Measurements from ENCODE around the gene SPECC1.
A peak's percentile ranks its signal among the peaks of the same experiment; 100 is the strongest.
"Not testable (repeated sequence)": the region's sequence is repeated elsewhere in the genome, so short reads cannot be mapped to it uniquely, and the experiment has no call there.

Gene SPECC1

DNA sequence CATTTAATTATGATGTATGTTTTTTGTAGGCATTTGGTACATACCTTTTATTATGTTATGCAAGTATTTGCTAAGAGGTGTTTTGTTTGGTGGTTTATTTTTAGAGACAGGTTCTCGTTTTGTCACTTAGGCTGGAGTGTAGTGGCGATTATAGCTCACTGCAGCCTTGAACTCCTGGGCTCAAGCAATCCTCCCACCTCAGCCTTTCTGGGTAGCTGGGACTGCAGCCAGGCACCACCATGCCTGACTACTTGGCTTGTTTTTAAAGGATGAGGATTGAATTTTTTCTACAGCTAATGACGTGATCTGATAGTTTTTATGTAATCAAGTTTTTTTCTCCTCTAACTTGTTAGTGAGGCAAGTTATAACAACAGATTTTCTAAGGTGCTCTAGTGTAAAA, 199.6 kb downstream of the SPECC1 start:
- DNase-seq (ENCODE audit: low read depth in 2 of 2): no peak

DNA sequence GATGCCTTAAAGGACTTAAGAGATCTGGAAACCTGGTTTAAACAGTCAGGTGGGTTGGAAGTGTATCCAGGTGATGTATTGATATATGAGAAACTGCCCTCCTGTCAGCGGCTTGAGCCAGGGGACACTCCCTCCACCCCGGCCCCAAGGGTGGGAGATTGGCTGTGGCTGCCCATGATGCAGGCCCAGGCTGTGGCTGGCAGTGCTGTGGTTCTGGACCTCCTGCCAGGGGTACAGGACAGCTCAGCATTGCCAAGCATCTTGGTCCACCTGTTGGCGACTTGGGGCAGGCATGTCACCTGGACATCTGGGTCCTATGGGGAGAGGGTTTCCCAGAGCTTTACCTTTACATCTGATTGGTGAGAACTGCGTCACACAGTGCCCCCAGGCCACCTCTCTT, 201.0 kb downstream of the SPECC1 start:
- no peak for DNase-seq (ENCODE audit: low read depth in 2 of 2)

DNA sequence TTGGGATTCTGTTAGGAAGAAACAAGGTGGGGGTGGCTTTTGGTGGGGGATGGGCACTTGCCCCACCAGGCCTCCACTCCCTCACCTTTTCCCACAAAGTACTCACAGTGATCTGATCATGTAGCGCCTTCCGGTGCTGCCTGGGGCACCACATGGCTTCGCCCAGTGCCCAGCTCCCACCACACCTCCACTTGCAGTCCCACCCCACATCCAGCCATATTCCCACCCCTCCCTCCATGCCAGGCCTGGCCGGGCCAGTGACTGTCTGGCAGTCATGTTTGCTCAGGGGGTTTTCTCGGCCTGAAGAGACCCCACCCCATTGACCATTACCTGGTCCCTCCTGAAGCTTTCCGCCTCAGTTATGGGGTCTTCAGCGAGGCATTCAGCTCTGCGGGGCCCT, 201.5 kb downstream of the SPECC1 start:
- no peak for DNase-seq (ENCODE audit: low read depth in 2 of 2)

DNA sequence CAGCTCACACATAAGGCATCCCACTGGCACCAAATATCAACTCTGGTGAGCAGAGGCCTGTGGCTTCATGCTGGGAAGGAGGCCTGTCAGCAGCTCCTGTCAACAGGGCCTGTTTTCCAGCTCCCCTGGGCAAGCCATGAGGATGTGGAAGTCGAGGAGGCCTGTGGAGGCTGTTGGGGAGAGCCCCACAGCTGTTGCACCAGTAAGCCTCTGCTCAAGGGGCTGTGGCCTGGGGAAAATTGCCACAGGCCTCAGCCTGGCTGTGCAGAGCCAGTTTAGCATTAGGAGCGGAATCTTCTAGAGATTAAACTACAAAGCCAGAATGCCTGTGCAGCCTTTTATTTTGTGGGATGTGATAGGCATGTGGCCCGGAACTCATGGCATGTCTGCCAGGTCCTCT, 202.1 kb downstream of the SPECC1 start:
- DNase-seq (ENCODE audit: low read depth in 2 of 2): no peak

DNA sequence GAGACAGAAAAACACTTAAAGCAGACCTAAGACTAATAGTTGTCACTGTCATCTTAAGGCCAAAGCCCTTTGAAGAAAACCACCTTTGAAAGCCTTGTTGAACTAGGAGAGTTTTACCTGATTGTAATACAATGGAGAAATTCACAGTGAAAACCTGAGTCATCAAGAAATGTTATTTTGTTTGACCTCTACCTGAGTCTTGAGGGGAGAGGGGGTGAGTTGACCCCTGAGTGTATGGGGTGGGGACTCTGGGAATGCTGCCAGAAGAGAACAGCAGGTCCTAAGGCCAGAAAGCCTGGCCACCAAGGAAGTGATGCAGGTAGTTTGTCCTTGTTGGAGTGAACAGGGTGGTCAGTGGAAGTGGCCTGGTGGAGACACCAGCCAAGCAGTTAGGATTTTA, 204.3 kb downstream of the SPECC1 start:
- no peak for DNase-seq (ENCODE audit: low read depth in 2 of 2)

DNA sequence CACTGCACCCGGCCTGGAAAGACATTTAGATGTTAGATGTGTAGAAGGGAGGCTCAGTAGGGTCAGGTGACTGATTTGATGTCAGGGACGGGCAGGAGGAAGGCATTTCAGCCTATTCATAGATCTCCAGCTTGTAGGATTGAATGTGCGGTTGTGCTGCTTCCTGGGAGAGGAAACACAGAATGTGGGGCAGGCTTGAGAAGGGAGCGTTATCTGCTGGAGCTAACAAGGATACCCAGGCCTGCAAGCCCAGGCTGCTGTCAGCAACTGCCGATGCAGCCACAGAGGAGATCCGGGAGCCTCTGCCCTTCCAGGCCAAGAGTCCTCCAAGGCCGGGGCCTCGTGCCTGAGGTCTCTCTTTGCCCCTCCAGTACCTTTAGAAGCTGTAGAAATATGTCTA, 205.6 kb downstream of the SPECC1 start:
- no peak for DNase-seq (ENCODE audit: low read depth in 2 of 2)

DNA sequence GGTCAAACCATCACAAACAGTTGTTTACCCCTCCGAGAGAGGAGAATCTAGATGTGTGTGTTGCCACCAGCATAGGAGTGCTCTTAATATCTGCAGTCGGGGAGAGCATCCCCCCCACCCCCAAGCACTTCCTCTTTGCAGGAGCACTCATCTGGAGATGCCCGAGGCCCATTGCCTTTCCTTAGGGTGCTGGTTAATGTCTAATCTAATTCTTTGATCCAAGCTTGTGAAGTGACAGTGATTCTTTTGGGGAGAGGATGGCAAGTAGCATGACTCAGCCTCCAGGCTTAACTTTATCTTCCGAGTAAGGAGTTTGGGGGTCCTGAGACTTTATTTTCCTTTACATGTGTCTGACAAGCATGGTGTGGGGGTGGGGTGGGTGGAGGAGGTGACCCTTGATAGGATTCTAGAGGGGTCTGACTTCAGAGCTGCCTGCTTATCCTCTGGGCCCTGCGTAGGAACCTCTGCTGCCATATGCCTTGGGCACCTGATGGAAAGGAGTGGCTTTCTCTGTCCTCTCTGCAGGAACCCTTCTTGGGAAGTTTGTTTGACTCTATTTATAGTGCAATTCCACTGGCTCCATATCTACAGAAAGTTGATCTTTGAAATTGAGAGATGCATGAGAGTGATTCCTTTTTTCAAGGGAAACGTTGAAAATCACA, 207.1 kb downstream of the SPECC1 start:
- no peak for DNase-seq (ENCODE audit: low read depth in 2 of 2)

DNA sequence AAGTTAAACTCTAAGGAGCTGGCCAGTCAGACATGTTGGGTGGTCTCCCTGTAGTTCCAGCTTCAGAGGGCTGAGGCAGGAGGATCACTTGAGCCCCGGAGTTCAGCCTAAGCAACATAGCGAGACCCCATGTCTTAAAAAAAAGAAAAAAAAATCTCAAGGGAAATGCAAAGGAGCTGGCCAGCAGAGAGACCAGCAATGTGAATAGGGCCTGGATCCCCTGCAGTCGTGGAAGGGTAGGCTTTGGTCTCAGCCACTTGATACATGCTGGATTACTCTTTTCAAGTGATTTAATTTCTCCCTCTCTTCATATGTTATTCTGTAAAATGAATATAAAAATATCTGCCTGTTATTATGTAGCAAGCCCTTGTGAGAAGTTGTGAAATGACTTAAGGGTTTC, 207.7 kb downstream of the SPECC1 start:
- no peak for DNase-seq (ENCODE audit: low read depth in 2 of 2)

DNA sequence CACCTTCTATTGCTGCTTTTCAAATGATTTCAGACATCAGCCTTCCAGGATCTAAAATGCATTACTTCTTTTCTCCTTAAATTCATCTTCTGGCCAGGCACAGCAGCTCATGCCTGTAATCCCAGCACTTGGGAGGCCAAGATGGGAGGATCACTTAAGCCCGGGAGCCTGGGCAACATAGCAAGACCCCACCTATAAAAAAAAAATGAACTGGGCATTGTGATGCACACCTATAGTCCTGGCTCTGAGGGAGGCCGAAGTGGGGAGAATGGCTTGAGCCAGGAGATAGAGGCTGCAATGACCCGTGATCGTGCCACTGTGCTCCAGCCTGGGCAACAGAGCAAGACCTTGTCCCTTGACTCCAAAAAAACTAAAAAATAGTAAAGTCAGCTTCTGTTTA, 208.5 kb downstream of the SPECC1 start:
- DNase-seq (ENCODE audit: low read depth in 2 of 2): no peak

DNA sequence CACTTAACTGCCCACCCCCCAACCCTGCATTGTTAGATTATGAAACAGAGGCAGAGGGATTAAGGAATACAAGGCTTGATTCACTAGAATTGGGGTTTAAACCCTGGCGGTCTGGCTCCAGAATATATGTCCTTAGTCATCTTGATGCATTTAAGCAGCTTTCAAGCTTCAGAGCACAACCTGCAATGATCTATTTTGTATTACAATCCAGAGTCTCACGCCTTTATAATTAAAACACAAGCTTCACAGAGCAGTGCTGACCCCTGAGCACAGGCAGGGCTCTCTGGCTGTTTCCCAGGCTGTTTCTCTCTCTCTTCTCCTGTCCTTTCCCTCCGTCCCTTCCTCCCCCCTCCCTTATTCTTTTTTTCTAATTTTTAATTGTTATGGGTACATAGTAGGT, 209.1 kb downstream of the SPECC1 start:
- no peak for DNase-seq (ENCODE audit: low read depth in 2 of 2)

DNA sequence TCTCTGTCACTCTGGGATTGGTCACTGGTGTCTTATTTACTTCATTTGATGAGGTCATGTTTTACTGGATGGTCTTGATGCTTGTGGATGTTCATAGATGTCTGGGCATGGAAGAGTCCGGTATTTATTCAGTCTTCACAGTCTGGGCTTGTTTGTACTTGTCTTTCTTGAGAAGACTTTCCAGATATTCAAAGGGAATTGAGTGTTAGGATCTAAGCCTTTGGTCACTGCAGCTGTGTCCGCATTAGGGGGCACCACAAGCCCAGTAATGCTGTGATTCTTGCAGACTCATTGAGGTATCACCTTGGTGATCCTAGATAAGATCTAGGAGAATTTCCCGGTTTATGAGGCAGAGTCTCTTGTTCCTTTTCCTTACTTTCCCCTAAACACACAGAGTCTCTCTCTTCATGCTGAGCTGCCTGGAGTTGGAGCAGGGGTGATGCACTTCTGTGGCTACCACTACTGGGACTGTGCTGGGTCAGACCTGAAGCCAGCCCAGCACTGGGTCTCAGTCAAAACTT, 214.7 kb downstream of the SPECC1 start:
- DNase-seq (ENCODE audit: low read depth in 2 of 2): no peak

DNA sequence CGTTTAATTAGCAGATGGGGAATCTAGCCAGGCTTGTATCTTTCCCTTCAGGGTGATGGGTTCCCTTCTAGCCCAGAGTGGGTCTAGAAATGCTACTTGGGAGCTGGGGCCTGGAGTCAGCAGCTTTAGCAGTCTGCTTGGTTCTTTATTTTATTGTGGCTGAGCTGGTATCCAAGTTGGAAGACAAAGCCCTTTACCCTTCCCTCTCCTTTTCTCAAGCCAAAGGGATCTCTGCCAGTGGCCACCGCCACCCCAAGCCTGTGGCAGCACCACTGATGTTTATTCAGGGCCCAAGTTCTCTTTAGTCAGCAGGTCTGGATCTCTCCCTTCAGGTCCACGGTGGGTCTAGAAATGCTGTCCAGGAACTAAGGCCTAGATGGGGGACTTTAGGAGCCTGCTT, 215.2 kb downstream of the SPECC1 start:
- no peak for DNase-seq (ENCODE audit: low read depth in 2 of 2)

DNA sequence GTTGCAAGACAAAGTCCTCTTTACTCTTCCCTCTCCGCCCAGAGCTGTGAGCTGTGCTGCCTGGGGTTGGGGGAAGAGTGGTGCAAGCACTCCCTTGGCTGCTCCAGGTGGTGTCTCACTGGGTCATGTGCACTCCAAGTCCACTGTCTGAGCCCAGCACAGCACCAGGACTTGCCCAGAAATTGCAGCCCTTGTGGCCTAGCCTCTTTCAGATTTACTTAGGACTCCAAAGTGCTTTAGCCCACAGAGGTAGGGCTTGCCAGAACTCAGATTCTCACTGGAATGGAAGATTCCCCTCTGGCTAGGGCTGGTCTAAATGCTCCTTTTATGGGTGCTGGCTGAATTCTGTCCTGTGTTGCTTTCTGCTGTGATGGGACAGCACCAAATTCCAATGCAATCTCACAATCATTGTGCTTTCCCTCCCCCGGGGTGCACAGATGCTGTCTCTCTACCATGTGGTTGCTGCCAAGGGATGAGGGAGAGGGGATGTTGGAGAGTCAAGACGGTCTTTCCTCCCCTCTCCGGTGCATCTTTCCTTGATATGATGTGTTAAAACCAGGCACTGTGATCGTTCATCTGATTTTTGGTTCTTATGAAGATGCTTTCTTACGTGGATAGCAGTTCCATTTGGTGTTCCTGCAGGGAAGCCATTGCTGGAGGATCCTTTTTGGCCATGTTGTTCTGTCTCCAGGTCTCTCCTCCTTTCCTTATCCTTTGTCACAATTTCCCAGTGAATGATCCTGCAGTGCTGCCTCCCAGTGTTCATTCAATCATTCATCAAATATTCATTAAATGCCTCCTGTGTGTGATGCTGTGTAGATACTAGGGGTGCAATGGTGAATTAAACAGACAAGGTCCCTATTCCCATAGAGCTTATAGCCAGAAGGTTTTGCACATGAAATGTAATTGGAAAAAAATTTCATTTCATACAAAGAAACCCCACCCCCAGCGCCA, 216.3 kb downstream of the SPECC1 start:
- DNase-seq (ENCODE audit: low read depth in 2 of 2): no peak

DNA sequence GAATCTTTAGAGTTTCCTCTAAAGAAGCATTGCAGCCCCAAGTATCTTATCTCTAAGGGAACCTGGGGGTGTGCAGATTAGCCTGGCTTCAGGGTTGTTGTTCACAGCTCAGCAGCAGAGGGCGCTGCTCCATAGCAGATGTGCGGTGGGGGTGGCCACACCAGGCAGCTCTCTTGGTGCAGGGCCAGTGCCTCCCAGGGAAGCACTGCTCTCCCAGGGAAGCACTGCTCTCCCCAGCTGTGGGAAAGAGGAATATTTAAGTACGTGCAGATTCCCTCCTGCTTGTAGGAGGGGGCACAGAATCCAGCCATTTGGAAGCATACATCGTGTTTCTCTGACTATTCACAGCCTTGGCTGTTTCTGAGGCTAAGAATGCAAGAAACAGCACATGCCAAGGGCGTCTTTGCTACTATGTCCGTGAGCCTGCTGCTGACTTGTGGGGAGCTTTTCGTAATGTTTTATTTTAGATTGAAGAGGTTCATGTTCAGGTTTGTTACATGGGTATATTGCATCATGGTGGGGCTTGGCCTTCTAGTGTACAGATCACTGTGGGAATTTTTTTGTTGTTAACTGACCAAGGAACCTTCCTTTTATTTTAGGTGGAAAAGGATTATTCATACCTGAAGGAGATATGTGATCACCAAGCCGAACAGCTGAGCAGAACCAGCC, 217.8 kb downstream of the SPECC1 start:
- DNase-seq (ENCODE audit: low read depth in 2 of 2): peak; percentile 44 to 57

DNA sequence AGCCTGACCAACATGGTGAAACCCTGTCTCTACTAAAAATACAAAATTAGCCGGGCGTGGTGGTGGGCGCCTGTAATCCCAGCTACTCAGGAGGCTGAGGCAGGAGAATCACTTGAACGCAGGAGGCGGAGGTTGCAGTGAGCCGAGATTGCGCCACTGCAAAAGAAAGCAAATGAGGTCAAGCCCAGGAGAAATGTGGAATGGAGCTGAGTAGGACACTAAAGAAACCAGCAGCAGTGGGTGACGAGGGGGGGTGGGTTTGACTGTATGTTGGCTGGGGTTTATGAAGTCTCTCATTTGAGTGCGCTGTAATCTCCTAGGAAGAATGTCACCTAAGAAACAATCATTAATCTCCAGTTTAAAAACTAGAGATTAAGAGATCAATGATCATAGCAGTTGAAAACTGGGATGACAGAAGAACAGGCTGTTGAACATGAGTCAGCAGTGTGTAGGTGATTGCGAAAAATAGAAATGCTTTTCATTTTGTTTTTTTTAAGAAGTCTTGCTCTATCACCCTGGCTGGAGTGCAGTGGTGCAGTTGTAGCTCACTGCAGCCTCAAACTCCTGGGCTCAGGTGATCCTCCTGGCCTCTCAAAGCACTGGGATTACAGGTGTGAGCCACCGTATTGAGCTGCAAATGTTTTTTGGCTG, 218.7 kb downstream of the SPECC1 start:
- DNase-seq (ENCODE audit: low read depth in 2 of 2): not testable (repeated sequence)

DNA sequence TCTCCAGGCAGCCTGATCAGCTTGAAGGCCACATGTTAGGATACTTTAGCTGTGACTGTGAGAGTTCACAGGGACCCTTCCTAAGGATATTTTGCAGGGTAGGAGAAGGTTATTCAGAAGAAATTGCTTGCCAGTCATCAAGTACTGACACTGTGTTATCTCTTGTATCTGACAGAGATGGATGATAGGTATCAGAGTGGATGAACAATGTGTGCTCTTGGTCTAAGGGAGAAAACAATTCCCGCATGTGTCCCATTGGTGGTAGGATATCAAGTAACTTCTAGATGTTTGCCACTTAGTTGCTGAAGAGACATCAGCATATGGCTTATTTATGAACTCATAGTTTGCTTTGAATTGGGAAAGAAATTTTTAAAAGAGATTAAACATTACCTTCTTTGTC, 219.3 kb downstream of the SPECC1 start:
- DNase-seq (ENCODE audit: low read depth in 2 of 2): no peak

DNA sequence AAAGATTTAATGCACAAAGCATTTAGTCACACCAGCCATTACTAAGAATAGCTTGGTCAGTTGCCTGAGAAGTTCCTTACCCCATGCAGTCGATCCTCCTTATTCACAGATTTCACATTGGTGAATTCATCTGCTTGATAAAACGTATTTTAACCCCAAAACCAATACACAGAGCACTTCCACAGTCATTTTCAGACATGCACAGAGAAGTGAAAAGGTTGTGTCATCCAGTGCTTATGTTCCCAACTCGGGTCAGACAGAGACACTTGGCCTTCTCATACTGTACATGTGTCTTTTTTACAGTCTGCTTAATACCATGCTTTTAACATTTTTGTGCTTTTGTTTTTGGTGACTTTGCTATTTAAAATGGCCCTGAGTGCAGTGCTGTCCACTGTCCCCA, 219.7 kb downstream of the SPECC1 start:
- DNase-seq (ENCODE audit: low read depth in 2 of 2): no peak

DNA sequence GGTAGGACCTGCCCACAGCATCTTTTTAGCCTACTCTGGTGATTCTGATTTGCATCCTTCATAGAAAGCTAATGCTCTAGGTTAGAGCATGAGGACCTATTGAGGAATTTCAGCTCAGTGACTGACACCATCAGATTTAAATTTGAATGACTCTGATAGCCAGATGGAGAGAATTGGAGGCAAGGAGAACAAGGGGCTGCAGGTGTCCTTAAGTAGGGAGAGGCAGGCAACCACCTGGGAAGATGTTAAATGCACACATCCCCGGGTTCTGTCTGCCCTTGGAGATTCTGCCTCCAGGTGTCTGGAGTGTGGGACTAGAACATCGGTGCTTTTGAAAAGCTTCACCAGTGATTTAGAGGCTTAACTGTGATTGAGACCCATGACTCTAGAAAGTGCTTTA, 221.8 kb downstream of the SPECC1 start:
- no peak for DNase-seq (ENCODE audit: low read depth in 2 of 2)

DNA sequence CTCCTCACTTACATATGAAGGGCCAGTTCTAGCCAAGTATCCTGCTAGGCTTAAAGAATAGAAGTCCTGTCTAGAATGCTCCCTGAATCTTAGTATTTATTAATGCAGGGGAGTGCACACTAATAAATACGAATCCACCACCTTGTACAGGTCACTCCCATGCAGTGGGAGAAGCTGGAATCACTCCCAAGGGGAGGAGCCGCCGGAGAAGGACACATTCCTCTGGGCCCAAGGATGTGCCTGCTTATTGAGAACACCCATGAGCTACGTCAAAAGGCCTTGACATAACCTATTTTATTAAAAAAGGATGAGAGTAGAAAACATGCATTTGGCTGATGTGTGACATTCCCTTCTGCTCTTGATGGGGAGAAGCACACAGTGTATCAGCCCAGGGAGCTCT, 223.5 kb downstream of the SPECC1 start:
- DNase-seq (ENCODE audit: low read depth in 2 of 2): no peak

DNA sequence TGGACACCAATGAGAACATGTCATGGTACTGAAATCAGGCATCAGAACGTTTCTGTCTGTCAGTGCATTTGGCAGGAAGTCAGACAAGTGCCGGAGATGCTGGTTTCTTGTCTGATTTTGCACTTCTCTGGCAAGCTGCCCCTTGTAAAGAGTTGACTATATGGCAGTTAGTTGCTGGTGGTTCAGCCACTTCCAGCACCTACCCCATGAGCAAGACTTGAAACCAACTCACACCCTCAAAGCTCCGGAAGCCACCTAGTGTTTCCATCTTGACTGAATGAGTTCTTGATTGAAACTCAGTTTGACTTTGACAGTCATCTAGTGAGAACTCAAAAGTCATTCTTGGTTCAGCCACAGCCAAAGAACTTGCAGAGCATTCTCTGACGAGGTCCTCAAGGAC, 225.1 kb downstream of the SPECC1 start:
- DNase-seq (ENCODE audit: low read depth in 2 of 2): peak in 1 of 2 donors; percentile 9

DNA sequence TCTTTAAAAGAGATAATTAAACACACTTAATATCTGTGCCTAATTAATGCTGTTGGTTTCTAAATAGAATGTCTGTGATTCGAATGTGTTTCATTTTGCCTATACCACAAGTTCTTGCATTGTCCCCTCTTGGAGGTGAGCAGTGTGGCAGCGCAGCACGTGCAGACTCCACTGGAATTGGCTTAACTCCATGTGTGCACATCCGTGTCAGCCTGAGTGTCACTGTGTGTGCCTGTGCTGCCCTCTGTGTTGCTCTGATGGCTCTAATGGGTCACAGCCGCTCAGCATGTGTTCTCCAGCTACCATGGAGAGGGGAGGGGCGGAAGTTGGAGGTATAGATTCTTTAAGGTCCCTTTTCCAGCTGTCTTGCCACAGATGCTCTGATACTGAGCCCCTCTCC, 226.6 kb downstream of the SPECC1 start:
- DNase-seq (ENCODE audit: low read depth in 2 of 2): no peak
